ENCODE measurements around the gene HOOK1.

The HOOK1 gene

DNA sequence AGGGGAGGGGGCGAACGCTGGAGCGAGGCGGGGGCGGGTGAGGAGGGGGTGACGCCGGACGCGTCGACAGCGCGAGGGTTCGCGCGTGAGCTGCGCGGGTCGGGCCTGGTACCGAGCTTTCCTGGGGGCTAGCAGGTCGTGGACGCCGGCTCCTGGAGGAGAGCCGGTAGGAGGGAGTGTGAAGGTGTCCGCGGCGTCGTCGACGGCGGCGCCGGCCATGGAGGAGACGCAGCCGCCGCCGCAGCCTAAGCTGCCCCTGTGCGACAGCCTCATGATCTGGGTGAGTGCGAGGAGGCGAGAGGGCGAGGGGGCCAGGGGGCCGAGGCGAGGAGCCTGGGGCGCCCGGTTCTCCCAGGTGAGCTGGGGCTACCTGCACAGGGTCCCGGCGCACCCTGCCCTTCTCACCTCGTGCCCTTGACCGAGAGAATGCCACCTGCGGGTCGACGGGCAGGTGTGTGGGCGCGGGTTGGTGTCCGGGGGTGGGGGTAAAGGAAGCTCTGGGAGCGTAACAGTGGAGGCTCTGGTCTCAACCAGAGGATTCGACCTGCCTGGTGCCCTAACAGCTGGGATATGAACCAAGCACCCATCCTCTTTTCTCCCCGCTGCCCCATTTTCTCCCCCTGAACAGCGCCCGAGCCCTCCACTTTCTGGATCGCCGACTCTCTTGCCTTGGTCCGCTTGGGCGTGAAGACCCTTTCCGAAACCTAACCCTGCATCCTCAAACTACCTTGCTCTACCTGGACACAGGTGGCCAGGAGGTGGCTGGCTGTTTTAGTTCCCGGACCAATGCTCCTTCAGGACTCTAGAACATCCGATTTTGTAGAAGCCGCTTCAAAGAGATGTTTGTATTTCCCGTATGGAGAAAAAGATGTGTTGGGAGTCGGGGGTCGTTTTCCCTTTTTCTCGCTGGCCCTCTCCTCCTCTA, at the start of gene HOOK1:
TSS of gene HOOK1 (plus strand) at position 49 of the 925 bp plus-strand sequence. CDS start at position 218, 169 bp downstream.
- no peak for DNase-seq (ENCODE audit: low read depth, low spot score)

GRCh38 chr1:59765011-59765730, 49.6 kb upstream of the HOOK1 start:
- no peak for DNase-seq (ENCODE audit: low read depth, low spot score)

GRCh38 chr1:59766227-59766855, 48.4 kb upstream of the HOOK1 start:
- no peak for DNase-seq (ENCODE audit: low read depth, low spot score)

DNA sequence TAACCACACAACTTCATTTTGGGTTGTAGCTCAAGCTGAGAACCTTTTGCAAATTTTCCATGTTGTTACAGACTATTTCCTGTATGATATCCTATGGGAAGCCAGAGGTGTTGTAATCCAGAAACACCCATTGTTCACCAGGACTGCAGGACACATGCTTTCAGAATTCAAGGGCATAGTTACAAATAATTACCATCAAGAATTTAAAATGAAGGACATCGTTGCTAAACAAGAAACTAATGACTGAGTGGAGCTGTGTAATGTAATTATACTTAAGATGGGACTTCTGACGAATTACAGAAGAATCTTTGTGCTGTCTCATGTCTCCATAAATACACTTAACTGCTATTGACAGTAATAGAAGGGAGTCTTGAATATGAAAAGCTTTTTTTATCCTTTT, 47.6 kb upstream of the HOOK1 start:
- DNase-seq (ENCODE audit: low read depth, low spot score) = no peak

DNA sequence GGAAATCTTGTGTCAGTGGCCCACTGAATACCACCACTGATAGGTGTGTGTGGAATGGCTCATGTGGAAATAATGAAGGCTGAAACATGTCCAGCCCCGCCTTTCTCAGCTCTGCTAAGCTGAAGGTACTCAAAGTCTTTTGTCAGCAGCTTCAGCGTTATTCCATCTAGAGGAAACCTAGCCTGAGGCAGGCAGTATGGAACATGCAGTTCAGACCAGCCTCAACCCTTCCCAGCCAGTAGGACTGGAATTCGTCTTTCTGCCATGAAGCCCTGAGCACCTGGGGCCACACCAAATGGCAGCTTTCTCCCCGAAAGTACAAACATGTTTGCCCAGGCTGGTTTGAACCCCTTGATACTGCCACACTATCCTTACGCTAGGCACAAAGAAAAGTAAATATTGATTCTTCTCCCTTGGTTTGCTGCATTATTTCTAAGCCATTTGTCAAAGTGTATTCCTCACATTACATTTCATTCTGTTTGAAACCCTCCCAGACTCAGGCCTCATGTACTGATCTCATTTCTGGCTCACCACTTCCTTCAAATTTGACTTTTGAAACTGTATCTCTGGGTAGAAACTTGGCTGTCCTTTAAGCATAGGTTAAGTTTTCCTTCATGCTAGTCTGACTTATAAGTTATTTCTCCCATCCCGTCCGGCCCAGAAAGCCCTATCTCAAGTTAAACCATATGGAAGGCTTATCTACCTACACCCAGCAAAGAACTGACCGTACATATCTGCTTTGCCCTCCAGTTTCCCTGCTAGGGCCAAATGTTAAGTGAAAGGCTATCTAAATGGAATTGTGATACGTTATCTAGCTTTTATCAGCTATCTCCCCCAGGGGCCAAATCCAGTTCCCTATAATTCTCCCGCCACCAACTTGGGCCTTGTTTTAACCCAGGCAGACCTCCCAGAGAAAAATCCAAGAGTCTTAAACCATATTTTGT, 45.7 kb upstream of the HOOK1 start:
- no peak for DNase-seq (ENCODE audit: low read depth, low spot score)

GRCh38 chr1:59769736-59770095, 45.0 kb upstream of the HOOK1 start:
- DNase-seq (ENCODE audit: low read depth, low spot score) = no peak

GRCh38 chr1:59771361-59771760, 43.4 kb upstream of the HOOK1 start:
- no peak for DNase-seq (ENCODE audit: low read depth, low spot score)

GRCh38 chr1:59775480-59775879, 39.3 kb upstream of the HOOK1 start:
- no peak for DNase-seq (ENCODE audit: low read depth, low spot score)

GRCh38 chr1:59776960-59777852, 37.5 kb upstream of the HOOK1 start:
- DNase-seq (ENCODE audit: low read depth, low spot score) = no peak

DNA sequence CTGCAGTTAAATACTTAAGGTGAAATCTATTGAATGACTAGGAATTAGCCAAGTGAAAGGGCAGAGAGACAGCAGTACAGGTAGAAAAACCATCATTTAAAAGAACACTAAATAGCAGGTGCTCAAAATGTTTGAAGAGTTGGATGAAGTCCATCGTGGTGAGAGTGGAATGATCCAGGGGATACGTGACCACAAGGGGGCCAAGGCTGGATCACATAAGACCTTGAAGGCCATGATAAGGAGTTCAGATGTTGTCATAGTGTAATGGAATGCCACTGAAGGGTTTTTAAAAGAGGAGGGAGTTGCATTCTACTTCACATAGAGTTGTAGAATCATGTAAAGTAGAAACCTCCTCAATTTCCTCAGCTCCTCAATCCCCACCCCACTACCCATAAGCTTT, 34.8 kb upstream of the HOOK1 start:
- DNase-seq (ENCODE audit: low read depth, low spot score) = no peak

DNA sequence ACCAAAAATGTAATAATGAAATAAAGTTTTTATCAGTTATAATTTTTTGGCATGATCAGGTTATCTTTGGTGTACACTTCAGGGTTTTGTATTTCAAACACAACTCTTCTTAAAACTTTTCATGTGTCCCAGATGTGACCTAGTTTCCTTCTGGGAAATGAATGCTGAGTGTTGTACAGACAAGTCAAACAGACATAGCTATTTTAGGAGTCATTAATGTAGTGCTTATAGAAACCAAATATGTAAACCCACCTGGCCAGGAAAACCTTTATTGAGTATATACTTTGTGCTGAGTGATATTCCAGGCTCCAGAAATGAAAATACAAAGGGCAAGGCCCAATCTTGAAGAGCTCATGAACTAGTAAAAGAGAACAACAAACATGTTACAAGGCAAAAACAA, 25.9 kb upstream of the HOOK1 start:
- no peak for DNase-seq (ENCODE audit: low read depth, low spot score)

GRCh38 chr1:59798600-59798999, 16.1 kb upstream of the HOOK1 start:
- no peak for DNase-seq (ENCODE audit: low read depth, low spot score)

DNA sequence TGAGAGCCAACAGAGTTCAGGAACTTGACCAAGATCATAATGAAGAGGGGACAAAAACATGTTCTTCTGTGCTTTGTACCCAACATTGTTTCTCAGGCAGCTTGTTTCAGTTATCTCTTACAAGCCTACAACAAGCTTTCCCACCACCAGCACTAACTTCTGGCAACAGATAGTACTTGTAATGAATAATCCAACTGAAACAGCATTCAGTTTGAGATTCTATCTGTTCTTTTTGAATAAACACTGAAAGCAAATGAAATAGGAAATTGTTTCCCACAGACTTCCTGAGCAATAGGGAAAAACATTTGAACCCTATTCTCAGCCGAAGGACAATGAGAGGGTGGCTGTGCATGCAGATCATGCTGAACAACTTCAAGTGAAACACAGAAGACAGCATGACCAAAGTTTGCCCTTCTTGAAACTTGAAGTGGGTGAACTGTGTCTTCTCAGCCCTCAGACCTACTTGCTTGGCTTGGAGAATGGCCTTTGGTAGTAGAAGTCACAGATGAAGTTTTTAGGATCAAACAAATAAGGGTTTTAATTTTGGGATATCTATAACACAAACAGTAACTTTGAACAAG, 11.2 kb upstream of the HOOK1 start:
- DNase-seq (ENCODE audit: low read depth, low spot score) = no peak

DNA sequence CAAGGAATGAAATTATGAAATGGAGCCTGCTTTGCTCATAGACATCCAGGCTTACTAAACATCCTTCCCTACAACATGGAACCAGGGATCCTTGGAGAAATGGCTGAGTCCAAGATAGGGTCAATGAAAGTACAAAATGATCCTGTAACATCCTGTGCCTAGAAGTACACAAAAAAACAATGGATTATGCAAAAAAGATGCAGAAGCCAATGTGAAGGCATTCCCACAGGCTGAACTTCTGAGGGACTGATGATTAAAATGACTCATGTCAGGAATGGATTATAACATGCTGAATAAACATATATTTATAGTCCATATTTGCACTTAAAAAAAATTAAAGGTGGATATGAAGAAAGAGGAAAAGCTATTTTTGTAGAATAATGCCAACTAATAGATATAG, 10.4 kb upstream of the HOOK1 start:
- no peak for DNase-seq (ENCODE audit: low read depth, low spot score)

- DNase-seq (ENCODE audit: low read depth, low spot score) = no peak
Measured at GRCh38 chr1:59805554-59805953, 9.2 kb upstream of the HOOK1 start.

- DNase-seq (ENCODE audit: low read depth, low spot score) = no peak
Measured at GRCh38 chr1:59814180-59814900, 409 bp upstream of the HOOK1 start.

GRCh38 chr1:59815892-59816291, 1.1 kb downstream of the HOOK1 start:
- no peak for DNase-seq (ENCODE audit: low read depth, low spot score)

DNA sequence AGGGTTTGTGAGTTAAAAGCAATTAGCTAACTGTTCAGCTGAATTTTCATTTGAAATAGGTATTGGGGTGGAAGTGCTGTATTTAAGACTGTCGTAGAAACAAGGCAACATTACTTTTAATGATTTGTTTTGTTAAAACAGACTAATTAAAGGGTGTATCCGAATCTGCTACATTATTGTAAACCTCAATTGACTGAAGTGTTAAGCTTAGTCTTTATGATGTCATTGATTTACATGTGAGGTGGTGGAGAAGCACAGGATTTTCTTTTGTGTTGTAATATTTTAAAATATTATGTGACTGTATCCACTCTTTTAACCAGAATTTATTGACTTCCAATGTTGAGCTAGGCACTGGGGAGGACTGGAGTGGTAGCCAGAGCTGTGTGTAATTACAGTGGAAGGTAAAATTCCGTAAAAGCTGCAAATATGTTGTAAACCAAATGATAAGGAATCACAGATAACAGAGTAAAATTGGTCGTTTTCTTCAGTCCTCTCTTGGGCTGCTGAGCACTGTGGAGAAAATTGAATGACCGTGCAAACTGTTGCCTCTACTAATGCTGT, 1.6 kb downstream of the HOOK1 start:
- DNase-seq (ENCODE audit: low read depth, low spot score) = no peak
